Activated CD8-positive, alpha-beta memory T cell treated with anti-CD3 and anti-CD28 coated beads, Interleukin-2, amount 10 ng/mL, durations not matched to agents 7 days and 5 days (primary cell): ENCODE results near the gene ADRA2C. TPM values are rescaled to one million over a fixed set of nuclear protein-coding genes. Genes with fewer than 3 reads are reported as not detected.

Experiments
- ATAC-seq: fragments of 150-1000 bp; cut with Tn5 transposase; one replicate; pipeline ENCODE4 v1.10.0; 2021; ENCODE audit warnings: moderate library complexity
- CTCF ChIA-PET: fragments of 350-600 bp; sonication (Branson Sonifier 250); formaldehyde crosslinking; loops from one replicate; lab custom pipeline; 2021; ENCODE audit warnings: antibody characterized with exemption; lab: Charles Lee
- DNase-seq: peaks from one replicate; pipeline ENCODE4 v3.0.0-alpha.2; 2020
- H3K27ac Mint-ChIP-seq: one replicate; pipeline ENCODE4 v1.8.0; 2021; ENCODE audit warnings: mild to moderate bottlenecking, mixed read lengths
- H3K27me3 Mint-ChIP-seq: one replicate; pipeline ENCODE4 v1.8.0; 2021; ENCODE audit warnings: mixed read lengths
- H3K36me3 Mint-ChIP-seq: one replicate; pipeline ENCODE4 v1.8.0; 2021; ENCODE audit warnings: mild to moderate bottlenecking, mixed read lengths
- H3K4me1 Mint-ChIP-seq: one replicate; pipeline ENCODE4 v1.8.0; 2021; ENCODE audit warnings: mixed read lengths
- H3K4me3 Mint-ChIP-seq: one replicate; pipeline ENCODE4 v1.8.0; 2021; ENCODE audit warnings: mild to moderate bottlenecking, moderate library complexity, mixed read lengths
- H3K9me3 Mint-ChIP-seq: one replicate; pipeline ENCODE4 v1.8.0; 2022; ENCODE audit warnings: low read depth, mixed read lengths
- total RNA-seq, 2 experiments: library from RNA; stranded (reverse); gene quantifications; one replicate each; pipeline ENCODE4 v1.2.3, GENCODE V29; 2021

Gene ADRA2C
- total RNA-seq, 2 experiments from 2014 or later = not detected

GRCh38 chr4:3725936-3726870 is 40.0 kb upstream of the ADRA2C start:
- Mint-ChIP-seq H3K27me3 (peaks cover 13% of the 10 kb centered on the region), H3K9me3 (no peaks in the 10 kb centered on the region), H3K4me1 (no peaks in the 10 kb centered on the region), H3K36me3 (no peaks in the 10 kb centered on the region), H3K4me3 (no peak overlapping the region), H3K27ac (no peak overlapping the region)
- CTCF ChIA-PET = no interaction called here
- ATAC-seq (no peak), DNase-seq (no peak)

GRCh38 chr4:3727847-3728469 is 38.2 kb upstream of the ADRA2C start:
- no peaks in the 10 kb centered on the region for H3K4me1 Mint-ChIP-seq
- CTCF ChIA-PET = no interaction called here
- no peak overlapping the region for H3K27ac Mint-ChIP-seq

GRCh38 chr4:3729188-3729881 is 36.9 kb upstream of the ADRA2C start:
- CTCF ChIA-PET = no interaction called here
- H3K27me3 Mint-ChIP-seq = peaks cover 9% of the 10 kb centered on the region
- no peak overlapping the region for H3K4me3 Mint-ChIP-seq
- DNase-seq (no peak), ATAC-seq (no peak)
- no peaks in the 10 kb centered on the region for H3K9me3 Mint-ChIP-seq
- no peak overlapping the region for H3K27ac Mint-ChIP-seq
- H3K36me3 Mint-ChIP-seq = no peaks in the 10 kb centered on the region
- no peaks in the 10 kb centered on the region for H3K4me1 Mint-ChIP-seq

More at GRCh38 chr4:3727847-3728469, 38.2 kb upstream of the ADRA2C start:
- Mint-ChIP-seq H3K9me3 (no peaks in the 10 kb centered on the region), H3K36me3 (no peaks in the 10 kb centered on the region), H3K4me3 (no peak overlapping the region), H3K27me3 (peaks cover 13% of the 10 kb centered on the region)
- DNase-seq = no peak
- no peak for ATAC-seq

GRCh38 chr4:3729882-3730226 is 36.3 kb upstream of the ADRA2C start:
- CTCF ChIA-PET = no interaction called here
- peaks cover 3% of the 10 kb centered on the region for H3K27me3 Mint-ChIP-seq
- no peaks in the 10 kb centered on the region for H3K4me1 Mint-ChIP-seq

GRCh38 chr4:3730422-3731190 is 35.6 kb upstream of the ADRA2C start:
- CTCF ChIA-PET = no interaction called here
- DNase-seq (no peak), ATAC-seq (no peak)
- H3K27ac Mint-ChIP-seq = no peak overlapping the region
- H3K27me3 Mint-ChIP-seq = no peaks in the 10 kb centered on the region
- H3K4me1 Mint-ChIP-seq = no peaks in the 10 kb centered on the region
- no peaks in the 10 kb centered on the region for H3K36me3 Mint-ChIP-seq
- H3K4me3 Mint-ChIP-seq = no peak overlapping the region
- H3K9me3 Mint-ChIP-seq = no peaks in the 10 kb centered on the region

More at GRCh38 chr4:3729882-3730226, 36.3 kb upstream of the ADRA2C start:
- Mint-ChIP-seq H3K9me3 (no peaks in the 10 kb centered on the region), H3K27ac (no peak overlapping the region), H3K4me3 (no peak overlapping the region), H3K36me3 (no peaks in the 10 kb centered on the region)
- ATAC-seq = no peak
- no peak for DNase-seq

- Mint-ChIP-seq H3K4me3 (no peak overlapping the region), H3K9me3 (no peaks in the 10 kb centered on the region), H3K4me1 (no peaks in the 10 kb centered on the region), H3K27ac (no peak overlapping the region), H3K27me3 (peaks cover 3% of the 10 kb centered on the region), H3K36me3 (no peaks in the 10 kb centered on the region)
- ATAC-seq = no peak
- CTCF ChIA-PET = no interaction called here
- DNase-seq = no peak
Observed at GRCh38 chr4:3732076-3733028, 33.8 kb upstream of the ADRA2C start.

GRCh38 chr4:3733195-3733594 is 33.0 kb upstream of the ADRA2C start:
- Mint-ChIP-seq H3K9me3 (no peaks in the 10 kb centered on the region), H3K4me3 (no peak overlapping the region), H3K27me3 (peaks cover 3% of the 10 kb centered on the region), H3K4me1 (no peaks in the 10 kb centered on the region), H3K27ac (no peak overlapping the region), H3K36me3 (no peaks in the 10 kb centered on the region)
- ATAC-seq = no peak
- CTCF ChIA-PET = no interaction called here
- DNase-seq = no peak

GRCh38 chr4:3735196-3735595 is 31.0 kb upstream of the ADRA2C start:
- Mint-ChIP-seq H3K4me1 (no peaks in the 10 kb centered on the region), H3K4me3 (no peak overlapping the region), H3K36me3 (no peaks in the 10 kb centered on the region), H3K27ac (no peak overlapping the region), H3K9me3 (no peaks in the 10 kb centered on the region), H3K27me3 (peaks cover 3% of the 10 kb centered on the region)
- CTCF ChIA-PET = no interaction called here
- DNase-seq (no peak), ATAC-seq (no peak)

GRCh38 chr4:3736290-3736689 is 29.9 kb upstream of the ADRA2C start:
- Mint-ChIP-seq H3K9me3 (no peaks in the 10 kb centered on the region), H3K27me3 (peaks cover 3% of the 10 kb centered on the region), H3K36me3 (no peaks in the 10 kb centered on the region), H3K27ac (no peak overlapping the region), H3K4me1 (no peaks in the 10 kb centered on the region), H3K4me3 (no peak overlapping the region)
- CTCF ChIA-PET = no interaction called here
- ATAC-seq = no peak
- no peak for DNase-seq

- ATAC-seq = no peak
- peaks cover 3% of the 10 kb centered on the region for H3K27me3 Mint-ChIP-seq
- no peaks in the 10 kb centered on the region for H3K36me3 Mint-ChIP-seq
- H3K9me3 Mint-ChIP-seq = no peaks in the 10 kb centered on the region
- no peak for DNase-seq
- CTCF ChIA-PET = no interaction called here
- no peak overlapping the region for H3K4me3 Mint-ChIP-seq
- H3K27ac Mint-ChIP-seq = no peak overlapping the region
- no peaks in the 10 kb centered on the region for H3K4me1 Mint-ChIP-seq
Observed at GRCh38 chr4:3736806-3737205, 29.4 kb upstream of the ADRA2C start.

- no peaks in the 10 kb centered on the region for H3K36me3 Mint-ChIP-seq
- DNase-seq (no peak), ATAC-seq (no peak)
- CTCF ChIA-PET = no interaction called here
- no peaks in the 10 kb centered on the region for H3K4me1 Mint-ChIP-seq
- peaks cover 9% of the 10 kb centered on the region for H3K27me3 Mint-ChIP-seq
- no peak overlapping the region for H3K4me3 Mint-ChIP-seq
- H3K9me3 Mint-ChIP-seq = no peaks in the 10 kb centered on the region
- H3K27ac Mint-ChIP-seq = no peak overlapping the region
Observed at GRCh38 chr4:3739577-3739976, 26.6 kb upstream of the ADRA2C start.

- no peak overlapping the region for H3K27ac Mint-ChIP-seq
- H3K27me3 Mint-ChIP-seq = peaks cover 16% of the 10 kb centered on the region
- H3K36me3 Mint-ChIP-seq = no peaks in the 10 kb centered on the region
- H3K4me1 Mint-ChIP-seq = no peaks in the 10 kb centered on the region
- H3K9me3 Mint-ChIP-seq = no peaks in the 10 kb centered on the region
- no peak for ATAC-seq
- DNase-seq = no peak
- CTCF ChIA-PET = no interaction called here
- H3K4me3 Mint-ChIP-seq = no peak overlapping the region
Observed at GRCh38 chr4:3740256-3740655, 25.9 kb upstream of the ADRA2C start.
